Stomach (tissue), 9 donors: ENCODE measurements around the gene SORCS2. TPM values are rescaled to one million over a fixed set of nuclear protein-coding genes. Genes with fewer than 3 reads are reported as not detected.

ENCODE experiments used
- DNase-seq, 2 donors: peaks; one replicate each; pipeline versions ENCODE4 v3.0.0 to v3.0.0-alpha.2; 2013 to 2019
- H3K27ac ChIP-seq, 5 donors: fragments of 200-600 bp in 4 of 5; sonication (generic) in 4 of 5; one replicate each; pipeline ENCODE4 v1.5.1; 2013 to 2019; ENCODE audit warnings: mild to moderate bottlenecking in 1 of 5, moderate library complexity in 1 of 5
- H3K27me3 ChIP-seq, 3 donors: fragments of 200-600 bp; sonication (generic); one replicate each; pipeline ENCODE4 v1.5.1; 2017 to 2019; ENCODE audit warnings: mixed run types in 1 of 3
- H3K36me3 ChIP-seq, 4 donors: fragments of 200-600 bp; sonication (generic); 1 replicate in 3 of 4; 2 replicates in 1 of 4; pipeline ENCODE4 v1.5.1; 2016 to 2019
- H3K4me1 ChIP-seq, 4 donors: fragments of 200-600 bp; sonication (generic); one replicate each; pipeline ENCODE4 v1.5.1; 2016 to 2019
- H3K4me3 ChIP-seq, 4 donors: fragments of 200-600 bp; sonication (generic) in 3 of 4; one replicate each; pipeline ENCODE4 v1.5.1; 2016 to 2019; ENCODE audit warnings: mild to moderate bottlenecking in 1 of 4
- H3K9me3 ChIP-seq, 4 donors: fragments of 200-600 bp; sonication (generic); one replicate each; pipeline ENCODE4 v1.5.1; 2016 to 2019
- CTCF ChIP-seq, 7 experiments: fragments of 450-650 bp in 4 of 7; fragments of 200-600 bp in 3 of 7; sonication (generic) in 3 of 7; IDR thresholded peaks; one replicate each; pipeline ENCODE4 v1.5.1; 2016 to 2019; ENCODE audit warnings: antibody characterized with exemption in 7 of 7, control low read depth in 2 of 7, mild to moderate bottlenecking in 1 of 7
- EP300 ChIP-seq: sonication (generic); formaldehyde crosslinking; IDR thresholded peaks from one replicate; pipeline ENCODE4 v1.6.1; 2017; ENCODE audit warnings: antibody characterized with exemption
- POLR2A ChIP-seq, 4 donors: fragments of 450-650 bp; IDR thresholded peaks; one replicate each; pipeline ENCODE4 v1.6.1; 2016; ENCODE audit warnings: antibody characterized with exemption in 4 of 4, control low read depth in 2 of 4, mild to moderate bottlenecking in 1 of 4, moderate library complexity in 1 of 4
- POLR2AphosphoS5 ChIP-seq, 3 donors: sonication (generic); formaldehyde crosslinking; IDR thresholded peaks; one replicate each; pipeline ENCODE4 v1.6.1; 2016; ENCODE audit warnings: antibody characterized with exemption in 3 of 3
- WGBS, 5 donors: extraction: QIAGEN DNeasy Blood & Tissue Kit in 3 of 5; methylation state at CpG; one replicate each; pipeline versions ENCODE4 v1.1.5 to v1.1.7; 2013 to 2018; 5-methylcytosine and 5-hydroxymethylcytosine counted together
- intact Hi-C: fragments of 100-400 bp; cut with DNase I; formaldehyde crosslinking; loops from one replicate; pipeline ENCODE4 v1.15.1; 2023; ENCODE audit warnings: low total_unique reads
- polyA plus RNA-seq, 3 donors: library from polyadenylated mRNA; stranded (reverse); fragments of 200-250 nt; gene quantifications; one replicate each; pipeline ENCODE4 v1.2.3, GENCODE V29; 2013
- total RNA-seq, 5 donors: library from RNA; depleted of rRNA; stranded (reverse); fragments of >200 nt; gene quantifications; one replicate each; pipeline versions ENCODE4 v1.1.0 to v1.2.3, GENCODE V29; 2014 to 2016
- donor health status: healthy with polysubstance abuse.
- donor health status: Bipolar disorder and iron deficiency.
- donor health status: healthy.

SORCS2 gene
- total and polyA plus RNA-seq, 8 donors: under 0.01 to 13.0 (median 0.50) TPM; not detected in 1

- no peaks in the 10 kb centered on the region for H3K4me1 ChIP-seq
- H3K36me3 ChIP-seq: no peaks in the 10 kb centered on the region
- H3K27ac ChIP-seq: no peak overlapping the region
- H3K9me3 ChIP-seq: no peaks in the 10 kb centered on the region
- H3K27me3 ChIP-seq: peaks cover 0 to 7% (median 0%) of the 10 kb centered on the region in 3 donors
- DNase-seq: no peak
- intact Hi-C loops: no loop called here
- TF ChIP-seq CTCF (IDR thresholded peaks at IDR 0.05) (no peak), EP300 (no peak), POLR2A (IDR thresholded peaks at IDR 0.05) (no peak), POLR2AphosphoS5 (IDR thresholded peaks at IDR 0.05) (no peak)
- H3K4me3 ChIP-seq: no peak overlapping the region
- 76 to 89% (median 82%) methylated on average over 6 of the region's 6 CpGs for WGBS, 5 donors
Measured at GRCh38 chr4:7691061-7691460, 498.7 kb downstream of the SORCS2 start.

- DNase-seq: peak in 1 of 2 donors; percentile 57
- Histone ChIP-seq H3K4me1 (no peaks in the 10 kb centered on the region), H3K9me3 (no peaks in the 10 kb centered on the region), H3K36me3 (no peaks in the 10 kb centered on the region), H3K27ac (no peak overlapping the region), H3K4me3 (no peak overlapping the region), H3K27me3 (no peaks in the 10 kb centered on the region)
- no peak for TF ChIP-seq EP300
- intact Hi-C loops: no loop called here
- 55 to 67% (median 58%) methylated on average over 2 to 8 of the region's 8 CpGs for WGBS, 5 donors
Measured at GRCh38 chr4:7691982-7692381, 499.6 kb downstream of the SORCS2 start.

GRCh38 chr4:7692451-7693236 lies 500.3 kb downstream of the SORCS2 start:
- intact Hi-C loops: no loop called here
- Histone ChIP-seq H3K36me3 (no peaks in the 10 kb centered on the region), H3K27ac (no peak overlapping the region), H3K27me3 (peaks cover 0 to 6% (median 0%) of the 10 kb centered on the region in 3 donors), H3K9me3 (no peaks in the 10 kb centered on the region), H3K4me3 (no peak overlapping the region), H3K4me1 (no peaks in the 10 kb centered on the region)
- TF ChIP-seq POLR2AphosphoS5 (IDR thresholded peaks at IDR 0.05) (no peak), POLR2A (IDR thresholded peaks at IDR 0.05) (no peak), CTCF (IDR thresholded peaks at IDR 0.05) (no peak), EP300 (no peak)
- 84 to 93% (median 89%) methylated on average over 18 of the region's 18 CpGs for WGBS, 5 donors
- DNase-seq: no peak

- WGBS, 5 donors: 57 to 91% (median 71%) methylated on average over 6 of the region's 6 CpGs
- H3K9me3 ChIP-seq: no peaks in the 10 kb centered on the region
- TF ChIP-seq POLR2AphosphoS5 (IDR thresholded peaks at IDR 0.05) (no peak), CTCF (IDR thresholded peaks at IDR 0.05) (no peak), EP300 (no peak), POLR2A (IDR thresholded peaks at IDR 0.05) (no peak)
- H3K27ac ChIP-seq: no peak overlapping the region
- no peak overlapping the region for H3K4me3 ChIP-seq
- no peaks in the 10 kb centered on the region for H3K4me1 ChIP-seq
- DNase-seq: no peak
- intact Hi-C loops: no loop called here
- H3K27me3 ChIP-seq: peaks cover 0 to 11% (median 0%) of the 10 kb centered on the region in 3 donors
- no peaks in the 10 kb centered on the region for H3K36me3 ChIP-seq
Measured at GRCh38 chr4:7693237-7693608, 500.9 kb downstream of the SORCS2 start.

- Histone ChIP-seq H3K4me3 (no peak overlapping the region), H3K9me3 (no peaks in the 10 kb centered on the region), H3K4me1 (no peaks in the 10 kb centered on the region), H3K36me3 (no peaks in the 10 kb centered on the region), H3K27me3 (peaks cover 0 to 14% (median 0%) of the 10 kb centered on the region in 3 donors), H3K27ac (no peak overlapping the region)
- 83 to 96% (median 94%) methylated on average over 9 to 12 of the region's 12 CpGs for WGBS, 5 donors
- DNase-seq: no peak
- TF ChIP-seq CTCF (IDR thresholded peaks at IDR 0.05) (no peak), EP300 (no peak), POLR2A (IDR thresholded peaks at IDR 0.05) (no peak), POLR2AphosphoS5 (IDR thresholded peaks at IDR 0.05) (no peak)
- intact Hi-C loops: no loop called here
Measured at GRCh38 chr4:7693711-7694110, 501.4 kb downstream of the SORCS2 start.
